Stimulated activated CD4-positive, alpha-beta T cell treated with anti-CD3 and anti-CD28 coated beads, Interleukin-15, amount 100 ng/mL, for 24 hours (primary cell): Measurements from ENCODE around the gene IL36B.
"Not testable (repeated sequence)": the region's sequence is repeated elsewhere in the genome, so short reads cannot be mapped to it uniquely, and the experiment has no call there.

Source experiments
- DNase-seq: peaks from one replicate; pipeline ENCODE4 v3.0.0-alpha.2; 2020

Gene IL36B

GRCh38 chr2:113052396-113052917, at the start of gene IL36B:
IL36B (minus strand) TSS chr2:113052867.
- DNase-seq = no peak

GRCh38 chr2:113102133-113102532, 49.5 kb upstream of the IL36B start:
- DNase-seq = no peak

- DNase-seq = no peak
These were observed 45.9 kb upstream of the IL36B start for GRCh38 chr2:113098532-113098931.

GRCh38 chr2:113098041-113098440, 45.4 kb upstream of the IL36B start:
- no peak for DNase-seq

- DNase-seq = not testable (repeated sequence)
These were observed 44.4 kb upstream of the IL36B start for GRCh38 chr2:113096842-113097618.

- not testable (repeated sequence) for DNase-seq
These were observed 43.6 kb upstream of the IL36B start for GRCh38 chr2:113096306-113096705.

GRCh38 chr2:113093613-113093977, 40.9 kb upstream of the IL36B start:
- no peak for DNase-seq

GRCh38 chr2:113092864-113093612, 40.4 kb upstream of the IL36B start:
- no peak for DNase-seq

GRCh38 chr2:113091231-113091896, 38.7 kb upstream of the IL36B start:
- no peak for DNase-seq

GRCh38 chr2:113089916-113090315, 37.2 kb upstream of the IL36B start:
- no peak for DNase-seq

- no peak for DNase-seq
These were observed 35.7 kb upstream of the IL36B start for GRCh38 chr2:113088213-113088992.

GRCh38 chr2:113085542-113085941, 32.9 kb upstream of the IL36B start:
- DNase-seq = no peak

GRCh38 chr2:113084249-113085000, 31.8 kb upstream of the IL36B start:
- peak; percentile 15 for DNase-seq

GRCh38 chr2:113083296-113083695, 30.6 kb upstream of the IL36B start:
- peak; percentile 49 for DNase-seq

- no peak for DNase-seq
These were observed 29.0 kb upstream of the IL36B start for GRCh38 chr2:113081488-113082210.

- DNase-seq = peak; percentile 67
These were observed 27.5 kb upstream of the IL36B start for GRCh38 chr2:113080134-113080533.

GRCh38 chr2:113079131-113079530, 26.5 kb upstream of the IL36B start:
- DNase-seq = no peak

- DNase-seq = no peak
These were observed 25.7 kb upstream of the IL36B start for GRCh38 chr2:113078350-113078839.

GRCh38 chr2:113077921-113078320, 25.3 kb upstream of the IL36B start:
- no peak for DNase-seq

- DNase-seq = no peak
These were observed 24.4 kb upstream of the IL36B start for GRCh38 chr2:113076954-113077669.
